ENCODE results near the gene GLI1. TPM values are rescaled to one million over a fixed set of nuclear protein-coding genes. Genes with fewer than 3 reads are reported as not detected.
A peak's percentile ranks its signal among the peaks of the same experiment; 100 is the strongest.

The GLI1 gene
- total and polyA plus RNA-seq, 2 experiments from 2014 or later = 0.79 to 7.3 TPM

GRCh38 chr12:57451233-57451778 is 8.3 kb upstream of the GLI1 start:
- no peak for DNase-seq (ENCODE audit: low read depth in 1 of 2, low spot score in 1 of 2)
- Histone ChIP-seq H3K36me3 (no peaks in the 10 kb centered on the region), H3K9me3 (ENCODE audit: low read depth) (no peaks in the 10 kb centered on the region), H3K27me3 (no peaks in the 10 kb centered on the region), H3K4me1 (ENCODE audit: low read depth) (peaks cover 22% of the 10 kb centered on the region), H3K4me3 (no peak overlapping the region), H3K27ac (peak overlapping the region; percentile 91)
- TF ChIP-seq CTCF (IDR thresholded peaks at IDR 0.05; ENCODE audit: low read depth, low read length) = no peak

GRCh38 chr12:57452181-57452936 is 7.2 kb upstream of the GLI1 start:
- no peaks in the 10 kb centered on the region for H3K27me3 ChIP-seq
- no peak overlapping the region for H3K4me3 ChIP-seq
- TF ChIP-seq CTCF (IDR thresholded peaks at IDR 0.05; ENCODE audit: low read depth, low read length) = no peak
- H3K36me3 ChIP-seq = no peaks in the 10 kb centered on the region
- peak overlapping the region; percentile 91 for H3K27ac ChIP-seq
- DNase-seq (ENCODE audit: low read depth in 1 of 2, low spot score in 1 of 2) = peak; percentile 86 to 94
- no peaks in the 10 kb centered on the region for H3K9me3 ChIP-seq (ENCODE audit: low read depth)
- peaks cover 22% of the 10 kb centered on the region for H3K4me1 ChIP-seq (ENCODE audit: low read depth)

- Histone ChIP-seq H3K36me3 (no peaks in the 10 kb centered on the region), H3K4me3 (no peak overlapping the region), H3K27ac (peak overlapping the region; percentile 91), H3K27me3 (no peaks in the 10 kb centered on the region), H3K4me1 (ENCODE audit: low read depth) (peaks cover 22% of the 10 kb centered on the region), H3K9me3 (ENCODE audit: low read depth) (no peaks in the 10 kb centered on the region)
- DNase-seq (ENCODE audit: low read depth in 1 of 2, low spot score in 1 of 2) = peak; percentile 85 to 88
- peak; percentile 92 for TF ChIP-seq CTCF (IDR thresholded peaks at IDR 0.05; ENCODE audit: low read depth, low read length)
Measured at GRCh38 chr12:57452937-57453509, 6.6 kb upstream of the GLI1 start.

DNA sequence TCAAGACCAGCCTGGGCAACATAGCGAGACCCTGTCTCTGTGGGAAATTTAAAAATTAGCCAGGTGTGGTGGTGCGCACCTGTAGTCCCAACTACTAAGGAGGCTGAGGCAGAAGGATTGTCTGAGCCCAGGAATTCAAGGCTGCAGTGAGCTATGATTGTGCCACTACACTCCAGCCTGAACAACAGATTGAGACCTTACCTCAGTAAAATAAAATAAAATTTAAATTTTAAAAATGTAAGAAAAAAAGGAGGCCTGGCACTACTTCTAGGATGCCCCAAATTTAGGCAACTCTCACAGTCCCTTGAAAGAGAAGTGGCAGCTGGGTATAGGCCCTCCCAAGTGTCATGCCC is 5.4 kb upstream of the GLI1 start:
- no peak overlapping the region for H3K4me3 ChIP-seq
- no peak for DNase-seq (ENCODE audit: low read depth in 1 of 2, low spot score in 1 of 2)
- no peaks in the 10 kb centered on the region for H3K27me3 ChIP-seq
- H3K36me3 ChIP-seq = no peaks in the 10 kb centered on the region
- no peaks in the 10 kb centered on the region for H3K9me3 ChIP-seq (ENCODE audit: low read depth)
- no peak for TF ChIP-seq CTCF (IDR thresholded peaks at IDR 0.05; ENCODE audit: low read depth, low read length)
- H3K27ac ChIP-seq = no peak overlapping the region
- H3K4me1 ChIP-seq (ENCODE audit: low read depth) = peaks cover 26% of the 10 kb centered on the region

- TF ChIP-seq CTCF (IDR thresholded peaks at IDR 0.05; ENCODE audit: low read depth, low read length) = no peak
- H3K4me1 ChIP-seq (ENCODE audit: low read depth) = peaks cover 26% of the 10 kb centered on the region
- H3K27me3 ChIP-seq = no peaks in the 10 kb centered on the region
- H3K9me3 ChIP-seq (ENCODE audit: low read depth) = no peaks in the 10 kb centered on the region
- no peak within 1 kb of the TSS for H3K27ac ChIP-seq
- DNase-seq (ENCODE audit: low read depth in 1 of 2, low spot score in 1 of 2) = peak; percentile 52 to 89
- no peaks in the 10 kb centered on the region for H3K36me3 ChIP-seq
- H3K4me3 ChIP-seq = no peak within 1 kb of the TSS
Measured at GRCh38 chr12:57454566-57455373, 4.8 kb upstream of the GLI1 start, which contains the start of gene INHBE. Gene INHBE, plus strand, starts transcription at chr12:57455307. Its CDS starts 230 bp downstream, at chr12:57455537.

Data from cardiac muscle cell (in vitro differentiated cells and primary cell).